Panc1 (cell line): ENCODE results near the gene HTR4. TPM values are rescaled to one million over a fixed set of nuclear protein-coding genes. Genes with fewer than 3 reads are reported as not detected.

Source experiments
- ATAC-seq: fragments of 200-7000 bp; cut with Tn5 transposase; 2 replicates; pipeline ENCODE4 v1.9.1; 2020; ENCODE audit warnings: mild to moderate bottlenecking, moderate library complexity
- BruUV-seq: library from RNA; stranded (reverse); fragments of 400-500 nt; replicated peaks from 2 replicates; lab custom pipeline; 2021; lab: Mats Ljungman, UMichigan
- CTCF ChIA-PET: fragments of 300-600 bp; sonication (Branson Sonifier 250); formaldehyde crosslinking; loops from one replicate; lab custom pipeline; 2022; ENCODE audit warnings: antibody characterized with exemption; lab: Charles Lee
- POLR2A ChIA-PET: fragments of 300-600 bp; sonication (Branson Sonifier 250); formaldehyde crosslinking; loops from one replicate; lab custom pipeline; 2022; ENCODE audit warnings: antibody characterized with exemption; lab: Charles Lee
- DNase-seq: peaks from one replicate; pipeline ENCODE4 v3.0.0-alpha.2; 2010; ENCODE audit warnings: low read depth, low spot score
- H3K27ac ChIP-seq: 2 replicates; pipeline ENCODE4 v1.5.1; 2011; ENCODE audit warnings: mild to moderate bottlenecking, low read length, inconsistent platforms
- H3K27me3 ChIP-seq: fragments of 200-500 bp; sonication (Bioruptor generic); 2 replicates; pipeline ENCODE4 v1.6.0; 2014; ENCODE audit warnings: low read length, inconsistent platforms; ENCODE audit not compliant: control insufficient read depth, insufficient read depth
- H3K36me3 ChIP-seq: fragments of 200-500 bp; sonication (Bioruptor generic); 2 replicates; pipeline ENCODE4 v1.5.1; 2014; ENCODE audit warnings: inconsistent platforms, mild to moderate bottlenecking, low read length, moderate library complexity; ENCODE audit not compliant: control insufficient read depth, insufficient read depth
- H3K4me1 ChIP-seq: 2 replicates; pipeline ENCODE4 v1.5.1; 2011; ENCODE audit warnings: inconsistent platforms, mild to moderate bottlenecking, low read length, moderate library complexity; ENCODE audit not compliant: control insufficient read depth, insufficient read depth
- H3K4me3 ChIP-seq, 2 experiments: 2 replicates each; pipeline ENCODE4 v1.5.1; 2011 to 2012; ENCODE audit warnings: low read depth in 2 of 2, low read length in 2 of 2, mild to moderate bottlenecking in 2 of 2, inconsistent platforms in 1 of 2, moderate library complexity in 1 of 2
- H3K9me3 ChIP-seq: fragments of 200-500 bp; sonication (Bioruptor generic); 2 replicates; pipeline ENCODE4 v1.5.1; 2014; ENCODE audit warnings: low read depth, mild to moderate bottlenecking, inconsistent platforms, low read length, moderate library complexity; ENCODE audit not compliant: control insufficient read depth, insufficient read depth
- POLR2AphosphoS5 ChIP-seq: IDR thresholded peaks from 2 replicates; pipeline ENCODE4 v1.6.1; 2012; ENCODE audit warnings: mild to moderate bottlenecking, low read depth, low read length, moderate library complexity
- SIN3A ChIP-seq: IDR thresholded peaks from 2 replicates; pipeline ENCODE4 v1.6.1; 2012; ENCODE audit warnings: low read depth, mild to moderate bottlenecking, low read length, moderate library complexity, borderline replicate concordance; ENCODE audit not compliant: insufficient read depth
- TCF7L2 ChIP-seq: IDR thresholded peaks from 2 replicates; pipeline ENCODE4 v1.6.1; 2011; ENCODE audit warnings: mild to moderate bottlenecking, low read depth, low read length, inconsistent platforms
- in situ Hi-C: cut with HindIII; loops from 2 replicates; pipeline ENCODE4 v1.10.0; 2016; ENCODE audit warnings: low sequenced_read_pairs, low pct_unique_long_range_greater_than_20kb
- intact Hi-C: fragments of 100-400 bp; cut with micrococcal nuclease; formaldehyde crosslinking; loops from one replicate; pipeline ENCODE4 v1.10.0; 2022; ENCODE audit not compliant: unreplicated experiment
- total RNA-seq: library from RNA; stranded (reverse); gene quantifications from one replicate; pipeline ENCODE4 v1.2.1, GENCODE V29; 2021; ENCODE audit not compliant: unreplicated experiment
- TF ChIP-seq, protein P1 (sequence below), 2 experiments: IDR thresholded peaks; 2 replicates each; pipeline ENCODE4 v1.6.1; 2011 to 2012; ENCODE audit warnings: low read depth in 2 of 2, control low read depth in 1 of 2, low read length in 1 of 2, mild to moderate bottlenecking in 1 of 2, moderate library complexity in 1 of 2; ENCODE audit not compliant: insufficient read depth in 1 of 2
- TF ChIP-seq, protein P2 (sequence below): fragments of 450-650 bp; IDR thresholded peaks from 2 replicates; pipeline ENCODE4 v1.5.1; 2017; ENCODE audit warnings: mild to moderate bottlenecking

Gene HTR4
- total RNA-seq, 1 experiment from 2014 or later, result not detected

DNA sequence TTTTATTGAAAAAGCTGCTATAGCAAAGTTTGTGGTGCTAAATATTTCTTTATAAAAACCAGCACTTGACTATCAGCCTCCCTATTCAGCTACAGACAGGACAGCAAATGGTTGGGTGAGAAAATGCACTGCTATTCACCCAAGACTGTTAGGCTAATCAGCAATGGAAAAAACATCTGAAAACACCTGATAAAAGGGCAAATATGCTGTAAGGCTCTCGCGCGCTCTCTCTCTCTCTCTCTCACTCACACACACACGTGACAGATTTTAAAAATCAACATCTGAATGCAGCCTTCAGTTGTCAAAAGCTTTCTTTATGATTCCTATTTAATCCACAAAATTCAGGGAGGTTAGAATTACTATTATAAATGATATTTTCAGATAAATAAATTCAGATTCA, 80.2 kb downstream of the HTR4 start:
- Histone ChIP-seq H3K4me3 (no peak overlapping the region), H3K27me3 (no peaks in the 10 kb centered on the region), H3K9me3 (no peaks in the 10 kb centered on the region), H3K27ac (no peak overlapping the region), H3K36me3 (no peaks in the 10 kb centered on the region), H3K4me1 (no peaks in the 10 kb centered on the region)
- ATAC-seq, result no peak
- ChIA-PET POLR2A (no interaction called here), CTCF (no interaction called here)
- in situ Hi-C loops (no loop called here), intact Hi-C loops (no loop called here)
- no TSS peak for BruUV-seq
- DNase-seq, result no peak
- TF ChIP-seq, protein P1, sequence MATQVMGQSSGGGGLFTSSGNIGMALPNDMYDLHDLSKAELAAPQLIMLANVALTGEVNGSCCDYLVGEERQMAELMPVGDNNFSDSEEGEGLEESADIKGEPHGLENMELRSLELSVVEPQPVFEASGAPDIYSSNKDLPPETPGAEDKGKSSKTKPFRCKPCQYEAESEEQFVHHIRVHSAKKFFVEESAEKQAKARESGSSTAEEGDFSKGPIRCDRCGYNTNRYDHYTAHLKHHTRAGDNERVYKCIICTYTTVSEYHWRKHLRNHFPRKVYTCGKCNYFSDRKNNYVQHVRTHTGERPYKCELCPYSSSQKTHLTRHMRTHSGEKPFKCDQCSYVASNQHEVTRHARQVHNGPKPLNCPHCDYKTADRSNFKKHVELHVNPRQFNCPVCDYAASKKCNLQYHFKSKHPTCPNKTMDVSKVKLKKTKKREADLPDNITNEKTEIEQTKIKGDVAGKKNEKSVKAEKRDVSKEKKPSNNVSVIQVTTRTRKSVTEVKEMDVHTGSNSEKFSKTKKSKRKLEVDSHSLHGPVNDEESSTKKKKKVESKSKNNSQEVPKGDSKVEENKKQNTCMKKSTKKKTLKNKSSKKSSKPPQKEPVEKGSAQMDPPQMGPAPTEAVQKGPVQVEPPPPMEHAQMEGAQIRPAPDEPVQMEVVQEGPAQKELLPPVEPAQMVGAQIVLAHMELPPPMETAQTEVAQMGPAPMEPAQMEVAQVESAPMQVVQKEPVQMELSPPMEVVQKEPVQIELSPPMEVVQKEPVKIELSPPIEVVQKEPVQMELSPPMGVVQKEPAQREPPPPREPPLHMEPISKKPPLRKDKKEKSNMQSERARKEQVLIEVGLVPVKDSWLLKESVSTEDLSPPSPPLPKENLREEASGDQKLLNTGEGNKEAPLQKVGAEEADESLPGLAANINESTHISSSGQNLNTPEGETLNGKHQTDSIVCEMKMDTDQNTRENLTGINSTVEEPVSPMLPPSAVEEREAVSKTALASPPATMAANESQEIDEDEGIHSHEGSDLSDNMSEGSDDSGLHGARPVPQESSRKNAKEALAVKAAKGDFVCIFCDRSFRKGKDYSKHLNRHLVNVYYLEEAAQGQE (IDR thresholded peaks at IDR 0.05; ENCODE audit: insufficient read depth in 1 of 2, low read depth in 2 of 2, low read length in 1 of 2), result no peak
- no peak for TF ChIP-seq TCF7L2
- TF ChIP-seq SIN3A, result no peak
- no peak for TF ChIP-seq POLR2AphosphoS5
- TF ChIP-seq, protein P2, sequence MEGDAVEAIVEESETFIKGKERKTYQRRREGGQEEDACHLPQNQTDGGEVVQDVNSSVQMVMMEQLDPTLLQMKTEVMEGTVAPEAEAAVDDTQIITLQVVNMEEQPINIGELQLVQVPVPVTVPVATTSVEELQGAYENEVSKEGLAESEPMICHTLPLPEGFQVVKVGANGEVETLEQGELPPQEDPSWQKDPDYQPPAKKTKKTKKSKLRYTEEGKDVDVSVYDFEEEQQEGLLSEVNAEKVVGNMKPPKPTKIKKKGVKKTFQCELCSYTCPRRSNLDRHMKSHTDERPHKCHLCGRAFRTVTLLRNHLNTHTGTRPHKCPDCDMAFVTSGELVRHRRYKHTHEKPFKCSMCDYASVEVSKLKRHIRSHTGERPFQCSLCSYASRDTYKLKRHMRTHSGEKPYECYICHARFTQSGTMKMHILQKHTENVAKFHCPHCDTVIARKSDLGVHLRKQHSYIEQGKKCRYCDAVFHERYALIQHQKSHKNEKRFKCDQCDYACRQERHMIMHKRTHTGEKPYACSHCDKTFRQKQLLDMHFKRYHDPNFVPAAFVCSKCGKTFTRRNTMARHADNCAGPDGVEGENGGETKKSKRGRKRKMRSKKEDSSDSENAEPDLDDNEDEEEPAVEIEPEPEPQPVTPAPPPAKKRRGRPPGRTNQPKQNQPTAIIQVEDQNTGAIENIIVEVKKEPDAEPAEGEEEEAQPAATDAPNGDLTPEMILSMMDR, result no peak

GRCh38 chr5:148573374-148573773, 81.0 kb downstream of the HTR4 start:
- no TSS peak for BruUV-seq
- ChIA-PET POLR2A (no interaction called here), CTCF (no interaction called here)
- Histone ChIP-seq H3K4me1 (no peaks in the 10 kb centered on the region), H3K4me3 (no peak overlapping the region), H3K9me3 (no peaks in the 10 kb centered on the region), H3K27me3 (no peaks in the 10 kb centered on the region), H3K27ac (no peak overlapping the region), H3K36me3 (no peaks in the 10 kb centered on the region)
- intact Hi-C loops, result no loop called here
- TF ChIP-seq, protein P2, result no peak
- TF ChIP-seq, protein P1 (IDR thresholded peaks at IDR 0.05; ENCODE audit: insufficient read depth in 1 of 2, low read depth in 2 of 2, low read length in 1 of 2), result no peak
- no peak for TF ChIP-seq SIN3A
- no peak for TF ChIP-seq POLR2AphosphoS5
- no peak for TF ChIP-seq TCF7L2
- in situ Hi-C loops, result no loop called here
- ATAC-seq, result no peak
- DNase-seq, result no peak
